HEK293 (cell line): ENCODE results near the gene SYDE2.

Experiments used
- CTCF ChIA-PET: fragments of 350-600 bp; formaldehyde crosslinking; extraction: SDS; loops from one replicate; lab custom pipeline; 2021; ENCODE audit warnings: antibody characterized with exemption; lab: Yijun Ruan, JAX
- POLR2A ChIA-PET: fragments of 300-600 bp; formaldehyde crosslinking; extraction: SDS; loops from one replicate; lab custom pipeline; 2020; ENCODE audit warnings: antibody characterized with exemption, inconsistent platforms; lab: Yijun Ruan, JAX
- H3K27ac ChIP-seq: fragments of 200-500 bp; sonication (Bioruptor generic); 2 replicates; pipeline ENCODE4 v1.5.1; 2014; ENCODE audit warnings: low read depth, low read length, control low read depth, inconsistent platforms; ENCODE audit errors: extremely low read depth
- H3K36me3 ChIP-seq, 2 experiments: fragments of 200-500 bp in 1 of 2; sonication (Bioruptor generic) in 1 of 2; 1 replicate in 1 of 2; 2 replicates in 1 of 2; pipeline ENCODE4 v1.5.1; 2014 to 2017; ENCODE audit warnings: inconsistent platforms in 2 of 2, low read length in 2 of 2; ENCODE audit not compliant: control insufficient read depth in 2 of 2, insufficient read depth in 1 of 2
- H3K4me1 ChIP-seq: fragments of 200-500 bp; sonication (Bioruptor generic); 2 replicates; pipeline ENCODE4 v1.5.1; 2014; ENCODE audit warnings: mild to moderate bottlenecking, low read length, inconsistent platforms; ENCODE audit not compliant: control insufficient read depth, insufficient read depth
- H3K4me3 ChIP-seq: 2 replicates; pipeline ENCODE4 v1.5.1; 2011; ENCODE audit warnings: low read depth, mild to moderate bottlenecking, control low read depth, low read length, moderate library complexity
- H3K9me3 ChIP-seq: fragments of 200-500 bp; sonication (Bioruptor generic); 2 replicates; pipeline ENCODE4 v1.5.1; 2014; ENCODE audit warnings: low read depth, low read length, inconsistent platforms; ENCODE audit not compliant: control insufficient read depth, insufficient read depth
- EGR2 ChIP-seq: fragments of 450-650 bp; formaldehyde crosslinking; IDR thresholded peaks from 2 replicates; pipeline ENCODE4 v1.5.1; 2016; ENCODE audit warnings: low read depth, missing biosample characterization, missing genetic modification characterization
- GFI1B ChIP-seq: fragments of 450-650 bp; formaldehyde crosslinking; IDR thresholded peaks from 2 replicates; pipeline ENCODE4 v1.5.1; 2016; ENCODE audit warnings: missing biosample characterization, missing genetic modification characterization
- GLI4 ChIP-seq: fragments of 450-650 bp; formaldehyde crosslinking; IDR thresholded peaks from 2 replicates; pipeline ENCODE4 v1.5.1; 2016; ENCODE audit warnings: missing biosample characterization, missing genetic modification characterization
- MEIS1 ChIP-seq: sonication (generic); formaldehyde crosslinking; IDR thresholded peaks from 2 replicates; pipeline ENCODE4 v1.8.1; 2022; ENCODE audit warnings: missing genetic modification reagents, mild to moderate bottlenecking, borderline replicate concordance
- SETDB1 ChIP-seq: IDR thresholded peaks from one replicate; pipeline ENCODE4 v1.6.1; 2017; ENCODE audit warnings: mild to moderate bottlenecking, low read length, moderate library complexity, mixed read lengths; ENCODE audit not compliant: insufficient read length
- TCF7L2 ChIP-seq: IDR thresholded peaks from 2 replicates; pipeline ENCODE4 v1.6.1; 2011; ENCODE audit warnings: low read depth, mild to moderate bottlenecking, inconsistent platforms, low read length, moderate library complexity, borderline replicate concordance
- ZBTB10 ChIP-seq: fragments of 450-650 bp; formaldehyde crosslinking; IDR thresholded peaks from 2 replicates; pipeline ENCODE4 v1.5.1; 2016; ENCODE audit warnings: missing biosample characterization, missing genetic modification characterization
- ZNF112 ChIP-seq: fragments of 450-650 bp; formaldehyde crosslinking; IDR thresholded peaks from 2 replicates; pipeline ENCODE4 v1.5.0; 2017; ENCODE audit warnings: missing biosample characterization, missing genetic modification characterization
- ZNF23 ChIP-seq: fragments of 450-650 bp; formaldehyde crosslinking; IDR thresholded peaks from 2 replicates; pipeline ENCODE4 v1.5.1; 2016; ENCODE audit warnings: missing biosample characterization, missing genetic modification characterization, borderline replicate concordance
- ZNF324 ChIP-seq: fragments of 450-650 bp; formaldehyde crosslinking; IDR thresholded peaks from 2 replicates; pipeline ENCODE4 v1.5.1; 2016; ENCODE audit warnings: missing biosample characterization, missing genetic modification characterization
- ZNF426 ChIP-seq: fragments of 450-650 bp; formaldehyde crosslinking; IDR thresholded peaks from 2 replicates; pipeline ENCODE4 v1.5.1; 2017; ENCODE audit warnings: missing biosample characterization, missing genetic modification characterization, mild to moderate bottlenecking, inconsistent platforms, moderate library complexity
- ZNF514 ChIP-seq: fragments of 450-650 bp; formaldehyde crosslinking; IDR thresholded peaks from 2 replicates; pipeline ENCODE4 v1.5.1; 2016; ENCODE audit warnings: missing biosample characterization, missing genetic modification characterization
- ZNF596 ChIP-seq: fragments of 450-650 bp; IDR thresholded peaks from 2 replicates; pipeline ENCODE4 v1.5.0; 2018; ENCODE audit warnings: missing biosample characterization, mild to moderate bottlenecking, missing genetic modification characterization, moderate library complexity
- ZNF645 ChIP-seq: fragments of 450-650 bp; formaldehyde crosslinking; IDR thresholded peaks from 2 replicates; pipeline ENCODE4; 2016; ENCODE audit warnings: missing biosample characterization, missing genetic modification characterization
- ZNF785 ChIP-seq: fragments of 450-650 bp; formaldehyde crosslinking; IDR thresholded peaks from 2 replicates; pipeline ENCODE4 v1.5.1; 2016; ENCODE audit warnings: missing biosample characterization, missing genetic modification characterization
- TF ChIP-seq, protein P1 (sequence below): fragments of 450-650 bp; formaldehyde crosslinking; IDR thresholded peaks from 2 replicates; pipeline ENCODE4 v1.5.1; 2016; ENCODE audit warnings: missing biosample characterization, missing genetic modification characterization
- TF ChIP-seq, protein P2 (sequence below): fragments of 450-650 bp; formaldehyde crosslinking; conservative IDR thresholded peaks from 2 replicates; pipeline ENCODE4 v1.5.1; 2016; ENCODE audit warnings: low read depth, missing biosample characterization, missing genetic modification characterization

SYDE2 gene

DNA sequence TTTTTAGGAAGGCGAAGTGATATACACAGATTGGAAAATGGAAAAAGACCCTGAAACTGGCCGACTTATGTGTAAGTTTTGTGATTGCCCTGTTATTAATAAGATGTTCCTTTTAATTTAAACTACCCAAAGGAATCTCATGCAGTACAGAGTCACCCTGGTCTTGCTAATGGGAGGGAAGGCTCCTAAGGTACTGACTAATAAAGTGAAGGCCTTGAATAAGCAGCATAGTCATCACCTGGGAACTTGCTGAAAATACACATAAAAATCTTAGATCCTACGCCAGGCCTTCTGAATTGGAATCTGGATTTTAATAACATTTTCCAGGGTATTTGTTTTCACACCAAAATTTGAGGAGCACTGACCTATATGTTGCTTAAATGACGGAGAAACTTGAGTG, 79.1 kb downstream of the SYDE2 start (continued):
- TF ChIP-seq ZNF514 (tag by site-specific recombination) = no peak

DNA sequence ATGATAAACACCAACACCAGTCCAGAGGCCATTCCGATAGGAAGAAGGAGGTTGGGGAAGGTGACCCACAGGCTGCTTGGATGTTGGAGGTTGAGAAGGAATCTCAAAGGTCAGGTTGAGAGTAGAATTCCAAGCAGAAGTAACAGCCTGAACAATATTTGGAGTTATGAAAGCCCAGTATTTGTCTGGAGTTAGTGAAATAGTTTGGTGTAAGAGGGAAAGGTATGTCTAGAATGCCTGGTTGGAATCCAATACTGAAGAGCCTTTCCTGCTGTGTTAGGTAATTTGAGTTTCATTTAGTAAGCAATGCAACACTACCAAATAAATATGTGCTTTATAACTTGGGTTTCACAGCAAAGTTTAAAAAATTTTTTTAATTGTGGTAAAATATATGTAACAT, 82.1 kb downstream of the SYDE2 start:
- TF ChIP-seq ZNF785 (tag by site-specific recombination) (no peak), MEIS1 (CRISPR knock-in tag) (no peak), ZNF596 (no peak), EGR2 (tag by site-specific recombination) (no peak), ZNF645 (no peak), ZNF324 (tag by site-specific recombination) (no peak), ZNF426 (tag by site-specific recombination) (no peak), ZNF23 (tag by site-specific recombination) (no peak), GFI1B (tag by site-specific recombination) (no peak), TCF7L2 (no peak), ZBTB10 (no peak), ZNF112 (tag by site-specific recombination) (no peak), SETDB1 (no peak), GLI4 (tag by site-specific recombination) (no peak)
- TF ChIP-seq, protein P1, sequence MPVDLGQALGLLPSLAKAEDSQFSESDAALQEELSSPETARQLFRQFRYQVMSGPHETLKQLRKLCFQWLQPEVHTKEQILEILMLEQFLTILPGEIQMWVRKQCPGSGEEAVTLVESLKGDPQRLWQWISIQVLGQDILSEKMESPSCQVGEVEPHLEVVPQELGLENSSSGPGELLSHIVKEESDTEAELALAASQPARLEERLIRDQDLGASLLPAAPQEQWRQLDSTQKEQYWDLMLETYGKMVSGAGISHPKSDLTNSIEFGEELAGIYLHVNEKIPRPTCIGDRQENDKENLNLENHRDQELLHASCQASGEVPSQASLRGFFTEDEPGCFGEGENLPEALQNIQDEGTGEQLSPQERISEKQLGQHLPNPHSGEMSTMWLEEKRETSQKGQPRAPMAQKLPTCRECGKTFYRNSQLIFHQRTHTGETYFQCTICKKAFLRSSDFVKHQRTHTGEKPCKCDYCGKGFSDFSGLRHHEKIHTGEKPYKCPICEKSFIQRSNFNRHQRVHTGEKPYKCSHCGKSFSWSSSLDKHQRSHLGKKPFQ (tag by site-specific recombination) = no peak
- TF ChIP-seq, protein P2, sequence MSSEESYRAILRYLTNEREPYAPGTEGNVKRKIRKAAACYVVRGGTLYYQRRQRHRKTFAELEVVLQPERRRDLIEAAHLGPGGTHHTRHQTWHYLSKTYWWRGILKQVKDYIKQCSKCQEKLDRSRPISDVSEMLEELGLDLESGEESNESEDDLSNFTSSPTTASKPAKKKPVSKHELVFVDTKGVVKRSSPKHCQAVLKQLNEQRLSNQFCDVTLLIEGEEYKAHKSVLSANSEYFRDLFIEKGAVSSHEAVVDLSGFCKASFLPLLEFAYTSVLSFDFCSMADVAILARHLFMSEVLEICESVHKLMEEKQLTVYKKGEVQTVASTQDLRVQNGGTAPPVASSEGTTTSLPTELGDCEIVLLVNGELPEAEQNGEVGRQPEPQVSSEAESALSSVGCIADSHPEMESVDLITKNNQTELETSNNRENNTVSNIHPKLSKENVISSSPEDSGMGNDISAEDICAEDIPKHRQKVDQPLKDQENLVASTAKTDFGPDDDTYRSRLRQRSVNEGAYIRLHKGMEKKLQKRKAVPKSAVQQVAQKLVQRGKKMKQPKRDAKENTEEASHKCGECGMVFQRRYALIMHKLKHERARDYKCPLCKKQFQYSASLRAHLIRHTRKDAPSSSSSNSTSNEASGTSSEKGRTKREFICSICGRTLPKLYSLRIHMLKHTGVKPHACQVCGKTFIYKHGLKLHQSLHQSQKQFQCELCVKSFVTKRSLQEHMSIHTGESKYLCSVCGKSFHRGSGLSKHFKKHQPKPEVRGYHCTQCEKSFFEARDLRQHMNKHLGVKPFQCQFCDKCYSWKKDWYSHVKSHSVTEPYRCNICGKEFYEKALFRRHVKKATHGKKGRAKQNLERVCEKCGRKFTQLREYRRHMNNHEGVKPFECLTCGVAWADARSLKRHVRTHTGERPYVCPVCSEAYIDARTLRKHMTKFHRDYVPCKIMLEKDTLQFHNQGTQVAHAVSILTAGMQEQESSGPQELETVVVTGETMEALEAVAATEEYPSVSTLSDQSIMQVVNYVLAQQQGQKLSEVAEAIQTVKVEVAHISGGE (tag by site-specific recombination) = no peak
- TF ChIP-seq, all 188 proteins: peak for 0
- Histone ChIP-seq H3K27ac (no peak overlapping the region), H3K36me3 (peaks cover 0 to 6% of the 10 kb centered on the region in 2 experiments; a peak in 1 of 3 replicates), H3K4me3 (no peak overlapping the region), H3K4me1 (no peaks in the 10 kb centered on the region), H3K9me3 (no peaks in the 10 kb centered on the region)
- CTCF ChIA-PET = interaction anchor here (0.7 to 1.0 kb wide), 2 partner anchors 9 kb away, joined by 3 read pairs; no protein-coding TSS in a partner anchor
- POLR2A ChIA-PET = no interaction called here
